ENCODE measurements around the gene AQP1. TPM values are rescaled to one million over a fixed set of nuclear protein-coding genes. Genes with fewer than 3 reads are reported as not detected.

Gene AQP1
- 0.15 and 0.26 TPM in 2 replicates for total RNA-seq (2014; rRNA removed; shearing (Covaris generic))
- 0.11 and 1.2 TPM in 2 replicates for polyA plus RNA-seq (2014; cell fraction: nucleus; rRNA removed)

- DNase-seq (ENCODE audit: extremely low read depth, low read depth), result no peak
Measured at GRCh38 chr7:30911561-30911969, at the start of gene AQP1. AQP1 (plus strand) TSS chr7:30911853; CDS start chr7:30911910, 57 bp downstream.

DNA sequence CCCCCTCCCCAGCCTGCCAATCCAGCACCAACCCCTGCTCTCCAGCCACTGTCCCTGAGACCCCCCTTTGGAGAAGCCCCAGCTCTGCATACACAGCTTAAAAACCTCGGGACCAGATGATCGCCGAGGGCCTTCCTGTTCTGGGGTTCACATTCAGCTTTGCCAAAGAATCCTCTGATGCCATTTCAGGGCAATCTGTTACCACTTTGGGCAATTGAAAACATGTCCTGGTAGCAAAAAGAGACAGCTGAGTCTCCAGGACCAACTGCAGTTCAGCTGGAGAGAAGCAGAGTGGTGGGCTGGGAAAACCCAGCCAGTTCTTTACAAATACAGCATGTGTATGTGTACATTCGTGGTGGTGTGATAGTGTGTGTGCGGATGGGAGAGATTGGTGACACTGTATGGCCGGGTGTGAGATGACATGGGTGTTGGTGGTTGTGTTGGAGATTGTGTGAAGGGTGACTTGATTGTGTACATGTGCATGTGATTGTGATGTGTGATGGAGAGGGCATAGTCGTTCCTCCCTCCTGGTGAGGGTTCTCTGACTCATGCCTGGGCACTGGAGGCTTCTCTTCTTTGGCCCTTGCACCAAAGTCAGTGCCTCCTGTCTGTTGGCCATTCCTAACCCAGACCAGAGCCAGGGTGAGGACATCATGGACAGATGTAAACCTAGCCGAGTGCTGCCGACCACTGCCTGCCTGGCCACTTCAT lies 48.5 kb upstream of the AQP1 start:
- no peak for DNase-seq (ENCODE audit: extremely low read depth, low read depth)

- DNase-seq (ENCODE audit: extremely low read depth, low read depth), result no peak
Measured at GRCh38 chr7:30863706-30864035, 48.0 kb upstream of the AQP1 start.

GRCh38 chr7:30864101-30864500 lies 47.6 kb upstream of the AQP1 start:
- no peak for DNase-seq (ENCODE audit: extremely low read depth, low read depth)

GRCh38 chr7:30865076-30865475 lies 46.6 kb upstream of the AQP1 start:
- no peak for DNase-seq (ENCODE audit: extremely low read depth, low read depth)

DNA sequence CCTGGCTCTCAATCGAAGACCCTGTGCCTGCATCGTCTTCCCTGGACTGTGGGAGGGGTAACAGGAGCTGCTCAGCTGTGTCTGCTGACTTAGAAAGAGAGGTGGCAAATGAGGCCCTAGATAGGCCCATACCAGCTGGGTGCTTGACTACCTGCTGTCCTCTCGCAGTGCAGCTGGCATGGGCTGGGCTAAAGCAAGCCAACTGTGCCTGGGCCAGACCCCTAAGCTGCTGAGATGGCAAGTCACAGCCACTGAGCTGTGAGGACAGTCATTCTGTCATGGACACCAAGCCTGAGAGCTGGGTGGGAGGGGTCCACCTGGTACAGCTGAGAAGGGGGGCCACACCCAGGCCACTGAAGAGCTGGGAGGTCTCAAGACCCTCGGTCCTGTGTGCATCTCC lies 45.8 kb upstream of the AQP1 start:
- DNase-seq (ENCODE audit: extremely low read depth, low read depth), result no peak

DNA sequence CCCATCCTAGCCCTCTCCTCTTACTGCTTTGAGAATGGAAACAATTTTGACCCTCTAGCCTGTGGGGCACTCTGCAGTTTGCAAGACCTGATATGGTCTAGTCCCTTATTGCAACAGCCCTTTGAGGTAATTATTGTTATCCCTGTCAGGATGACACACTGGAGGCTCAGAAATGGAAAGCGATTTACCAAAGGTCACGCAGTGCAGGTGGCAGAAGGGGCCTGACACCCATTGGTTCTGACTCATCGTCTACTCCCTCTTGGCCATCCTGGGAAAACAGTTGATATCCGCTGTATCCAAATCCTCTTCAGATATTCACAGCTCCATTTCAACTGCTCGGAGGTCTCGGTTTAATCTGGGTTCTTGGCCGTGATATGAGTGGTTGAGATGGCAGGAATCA lies 44.7 kb upstream of the AQP1 start:
- no peak for DNase-seq (ENCODE audit: extremely low read depth, low read depth)

DNA sequence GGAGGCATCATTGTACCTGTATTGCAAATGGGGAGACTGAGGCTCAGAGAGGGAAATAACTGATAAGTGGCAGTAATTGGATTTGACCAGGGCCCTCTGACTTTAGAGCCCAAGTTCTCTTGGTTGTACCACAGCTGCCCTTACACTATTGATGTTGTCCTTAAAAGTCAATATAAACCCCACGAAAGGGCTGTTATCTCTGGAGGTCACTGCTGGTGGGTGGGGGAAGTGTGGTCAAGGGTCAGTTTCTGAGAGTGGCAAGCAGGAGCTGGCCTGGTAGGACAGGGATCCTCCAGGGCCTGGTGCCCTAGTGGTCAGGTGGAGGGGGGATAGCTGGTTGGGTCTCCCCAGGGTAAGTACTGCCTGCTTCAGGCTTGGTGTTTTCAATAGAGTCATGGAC lies 44.2 kb upstream of the AQP1 start:
- DNase-seq (ENCODE audit: extremely low read depth, low read depth), result no peak

DNA sequence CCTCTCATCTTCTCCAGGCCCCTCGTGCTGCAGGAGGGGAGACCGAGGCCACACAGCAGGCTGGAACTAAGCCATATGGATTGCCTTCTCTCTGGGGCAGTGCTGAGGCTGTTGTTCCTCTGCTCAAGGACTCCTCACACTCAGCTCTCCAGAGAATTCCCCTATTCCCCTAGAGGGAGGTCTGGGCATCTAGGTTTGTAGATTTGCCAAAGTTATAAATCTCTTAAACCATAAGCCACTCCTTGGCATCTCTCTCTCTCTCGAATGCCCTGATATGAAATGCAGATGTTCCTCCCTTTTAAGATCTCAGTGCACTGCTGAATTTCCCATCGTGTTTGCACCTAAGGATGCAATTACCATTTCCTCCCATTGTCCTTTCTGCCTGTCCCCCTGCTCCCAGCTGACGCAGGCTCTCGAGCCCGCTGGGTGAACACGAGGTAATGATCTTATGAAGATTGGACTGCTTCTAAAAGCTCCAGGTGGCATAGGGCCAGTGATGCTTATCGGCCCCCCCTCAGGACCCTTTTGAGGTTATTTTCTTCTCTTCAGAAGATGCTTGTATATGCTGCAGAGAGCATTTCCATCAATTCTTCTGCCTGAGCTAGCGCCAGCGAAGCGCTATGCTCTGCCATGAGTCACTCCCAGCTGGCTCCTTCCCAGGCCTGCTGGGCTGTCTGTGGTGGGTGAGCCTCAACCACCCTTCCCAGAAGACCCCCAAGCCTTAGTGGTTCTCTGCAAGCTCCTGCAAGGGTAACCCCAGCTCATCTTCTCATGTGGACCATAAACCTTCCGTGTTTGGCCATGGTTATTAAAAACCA lies 41.6 kb upstream of the AQP1 start:
- DNase-seq (ENCODE audit: extremely low read depth, low read depth), result no peak

- DNase-seq (ENCODE audit: extremely low read depth, low read depth), result no peak
Measured at GRCh38 chr7:30870821-30871518, 40.7 kb upstream of the AQP1 start.

GRCh38 chr7:30871655-30872054 lies 40.0 kb upstream of the AQP1 start:
- DNase-seq (ENCODE audit: extremely low read depth, low read depth), result no peak

- no peak for DNase-seq (ENCODE audit: extremely low read depth, low read depth)
Measured at GRCh38 chr7:30873207-30873606, 38.4 kb upstream of the AQP1 start.

DNA sequence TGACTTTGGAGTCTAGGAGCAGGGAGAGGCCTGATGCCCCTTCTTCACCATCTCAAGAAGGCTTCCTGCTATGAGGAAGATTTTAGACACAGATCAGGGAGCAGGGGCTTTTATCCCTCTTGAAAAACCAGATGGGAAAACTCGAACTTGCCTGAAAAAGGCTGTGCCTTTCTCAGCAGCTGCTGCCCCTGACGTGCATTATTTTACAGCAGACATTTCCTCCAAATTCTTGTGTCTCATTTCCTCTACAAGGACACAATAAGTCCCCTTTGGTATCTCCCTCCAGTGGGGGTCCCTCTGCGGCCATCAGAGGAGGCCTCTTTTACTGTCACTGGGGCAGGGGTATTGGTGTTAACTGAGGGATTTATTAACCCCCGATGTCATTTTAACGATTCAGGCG lies 38.0 kb upstream of the AQP1 start:
- DNase-seq (ENCODE audit: extremely low read depth, low read depth), result no peak

- no peak for DNase-seq (ENCODE audit: extremely low read depth, low read depth)
Measured at GRCh38 chr7:30874656-30875302, 36.9 kb upstream of the AQP1 start.

GRCh38 chr7:30877015-30877769 lies 34.5 kb upstream of the AQP1 start:
- DNase-seq (ENCODE audit: extremely low read depth, low read depth), result no peak

DNA sequence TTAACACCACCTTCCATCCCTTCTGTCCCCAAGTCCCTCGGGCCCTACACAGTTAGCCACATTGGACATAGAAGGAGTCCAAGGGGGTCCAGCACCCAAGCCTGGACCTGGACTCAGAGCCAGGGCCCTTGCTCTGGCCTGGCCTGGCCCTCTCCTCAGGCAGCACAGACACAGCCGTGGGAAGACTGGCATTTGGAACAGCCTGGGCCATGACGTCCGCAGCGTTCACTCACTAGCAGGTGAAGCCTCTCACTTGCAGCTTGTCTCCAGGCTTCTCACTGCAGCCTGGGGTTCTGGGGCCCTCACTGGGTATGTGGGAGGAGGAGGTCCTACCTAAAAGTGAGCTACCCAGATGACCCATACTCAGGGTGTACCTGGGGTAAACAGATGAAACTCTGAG lies 33.7 kb upstream of the AQP1 start:
- DNase-seq (ENCODE audit: extremely low read depth, low read depth), result no peak

- DNase-seq (ENCODE audit: extremely low read depth, low read depth), result no peak
Measured at GRCh38 chr7:30879139-30880124, 32.2 kb upstream of the AQP1 start.

GRCh38 chr7:30880125-30880720 lies 31.4 kb upstream of the AQP1 start:
- DNase-seq (ENCODE audit: extremely low read depth, low read depth), result no peak

- no peak for DNase-seq (ENCODE audit: extremely low read depth, low read depth)
Measured at GRCh38 chr7:30880941-30881340, 30.7 kb upstream of the AQP1 start.

Measured in NCI-H460 (cell line).